Measurements from ENCODE around the gene COG5.

The COG5 gene

GRCh38 chr7:107563775-107564552 lies at the start of gene COG5, which contains the start of gene DUS4L:
TSS of gene COG5 (minus strand) at chr7:107563920. CDS start at chr7:107563896, 24 bp downstream.
TSS of gene DUS4L (plus strand) at chr7:107563971. CDS start at chr7:107567071, 3,100 bp downstream.
- peak; percentile 73 for DNase-seq

GRCh38 chr7:107613439-107613838 lies 49.7 kb upstream of the COG5 start:
- DNase-seq, result no peak

GRCh38 chr7:107610323-107610722 lies 46.6 kb upstream of the COG5 start:
- DNase-seq, result no peak

- no peak for DNase-seq
Measured at GRCh38 chr7:107609811-107610261, 46.1 kb upstream of the COG5 start.

GRCh38 chr7:107606303-107606702 lies 42.6 kb upstream of the COG5 start:
- DNase-seq, result no peak

- no peak for DNase-seq
Measured at GRCh38 chr7:107605218-107605815, 41.6 kb upstream of the COG5 start.

GRCh38 chr7:107600816-107601215 lies 37.1 kb upstream of the COG5 start:
- no peak for DNase-seq

- no peak for DNase-seq
Measured at GRCh38 chr7:107599262-107599661, 35.5 kb upstream of the COG5 start.

- DNase-seq, result no peak
Measured at GRCh38 chr7:107597953-107598352, 34.2 kb upstream of the COG5 start.

GRCh38 chr7:107597582-107597916 lies 33.8 kb upstream of the COG5 start:
- no peak for DNase-seq

GRCh38 chr7:107596881-107597581 lies 33.3 kb upstream of the COG5 start:
- no peak for DNase-seq

- peak; percentile 89 for DNase-seq
Measured at GRCh38 chr7:107594961-107595737, 31.4 kb upstream of the COG5 start.

GRCh38 chr7:107593025-107593410 lies 29.3 kb upstream of the COG5 start:
- DNase-seq, result no peak

GRCh38 chr7:107592361-107593024 lies 28.8 kb upstream of the COG5 start:
- peak; percentile 66 for DNase-seq

- DNase-seq, result no peak
Measured at GRCh38 chr7:107591421-107591820, 27.7 kb upstream of the COG5 start.

GRCh38 chr7:107588529-107589130 lies 24.9 kb upstream of the COG5 start:
- DNase-seq, result no peak

GRCh38 chr7:107584716-107585115 lies 21.0 kb upstream of the COG5 start:
- DNase-seq, result no peak

GRCh38 chr7:107582875-107583274 lies 19.2 kb upstream of the COG5 start:
- DNase-seq, result no peak

GRCh38 chr7:107581387-107582013 lies 17.8 kb upstream of the COG5 start:
- no peak for DNase-seq

GRCh38 chr7:107580716-107581383 lies 17.1 kb upstream of the COG5 start:
- DNase-seq, result no peak
